HG02798 (cell line): ENCODE results near the gene OCRL.
"Not testable (repeated sequence)": the region's sequence is repeated elsewhere in the genome, so short reads cannot be mapped to it uniquely, and the experiment has no call there.

ENCODE experiments used
- ATAC-seq: cut with Tn5 transposase; IDR thresholded peaks from one replicate; pipeline ENCODE4 v1.9.1; 2021; ENCODE audit warnings: mild to moderate bottlenecking; ENCODE audit not compliant: unreplicated experiment, poor library complexity

OCRL gene

GRCh38 chrX:129534816-129535578, 5.1 kb upstream of the OCRL start:
- ATAC-seq, result no peak

DNA sequence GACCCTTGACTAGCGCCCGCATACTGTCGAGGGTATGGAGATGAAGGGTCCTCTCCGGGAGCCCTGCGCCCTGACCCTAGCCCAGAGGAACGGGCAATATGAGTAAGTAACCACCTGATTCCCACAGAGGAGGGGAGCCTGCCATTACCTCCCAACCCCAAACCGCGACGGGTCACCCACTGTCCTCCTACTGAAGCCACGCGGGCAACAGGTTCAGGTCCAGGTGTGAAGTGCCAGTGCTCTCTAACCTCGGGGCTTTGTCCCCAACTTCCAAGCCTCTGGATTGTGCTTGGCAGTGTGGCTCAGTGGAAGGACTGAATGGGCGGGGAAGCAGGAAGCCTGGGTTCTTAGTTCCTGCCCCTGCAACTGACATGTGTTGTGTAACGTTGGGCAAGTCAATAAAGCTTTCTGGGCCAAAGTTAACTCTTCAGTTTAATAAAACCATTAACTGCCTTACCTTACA, 694 bp downstream of the OCRL start:
- ATAC-seq, result peak; percentile 20

DNA sequence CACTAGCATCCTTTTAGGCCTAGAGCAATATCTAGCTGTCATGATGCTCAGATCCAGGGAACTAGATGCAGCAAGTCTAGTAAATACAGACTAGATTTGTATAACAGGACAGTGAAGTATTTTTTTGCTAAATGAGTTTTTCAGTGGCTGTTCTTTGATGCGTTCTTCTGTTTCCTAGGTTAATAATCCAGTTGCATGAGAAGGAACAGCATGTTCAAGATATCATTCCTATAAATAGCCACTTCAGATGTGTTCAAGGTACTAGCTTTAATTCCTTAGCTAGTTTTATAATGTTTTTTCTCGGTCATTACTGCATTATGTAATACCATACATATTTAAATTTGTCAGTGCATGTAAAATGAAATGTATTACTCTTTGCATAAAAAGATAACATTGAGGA, 4.7 kb downstream of the OCRL start:
- ATAC-seq, result no peak

DNA sequence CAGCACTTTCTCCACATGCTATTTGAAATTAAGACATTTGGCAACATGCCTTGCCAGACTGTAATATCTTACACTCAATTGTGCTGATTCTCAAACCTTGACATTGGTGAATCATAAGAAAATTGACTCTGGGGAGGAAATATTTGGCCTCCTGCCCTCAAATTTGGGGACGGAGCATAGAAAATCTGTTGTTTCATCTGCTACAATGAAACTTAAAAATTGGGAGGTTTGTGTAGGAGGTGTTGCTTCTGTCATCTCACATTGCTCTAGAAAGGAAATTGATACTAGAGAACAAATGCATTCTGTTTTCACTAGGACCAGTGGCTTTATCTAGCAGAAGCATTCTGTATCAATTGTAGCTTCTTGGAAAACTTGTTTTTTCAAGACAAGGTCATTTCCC, 5.3 kb downstream of the OCRL start:
- no peak for ATAC-seq

DNA sequence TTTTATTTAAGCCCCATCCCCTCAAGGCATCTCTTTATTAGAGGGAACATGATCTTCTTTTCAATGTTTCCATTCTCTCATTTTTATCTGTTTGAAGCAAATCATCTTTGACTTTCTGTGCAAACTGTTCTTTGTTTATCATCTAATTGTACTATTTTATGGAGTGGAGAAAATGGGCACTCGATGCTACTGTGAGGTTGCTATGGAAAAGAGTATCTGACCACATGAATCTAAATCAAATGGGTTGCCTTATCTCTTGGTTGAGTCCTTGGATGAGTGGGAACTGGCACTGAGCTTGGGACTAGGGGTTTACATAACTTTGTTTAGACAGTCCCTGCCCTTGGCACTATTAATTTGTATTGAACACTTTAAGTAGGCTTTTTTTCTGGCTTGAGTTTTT, 9.1 kb downstream of the OCRL start:
- ATAC-seq, result no peak

DNA sequence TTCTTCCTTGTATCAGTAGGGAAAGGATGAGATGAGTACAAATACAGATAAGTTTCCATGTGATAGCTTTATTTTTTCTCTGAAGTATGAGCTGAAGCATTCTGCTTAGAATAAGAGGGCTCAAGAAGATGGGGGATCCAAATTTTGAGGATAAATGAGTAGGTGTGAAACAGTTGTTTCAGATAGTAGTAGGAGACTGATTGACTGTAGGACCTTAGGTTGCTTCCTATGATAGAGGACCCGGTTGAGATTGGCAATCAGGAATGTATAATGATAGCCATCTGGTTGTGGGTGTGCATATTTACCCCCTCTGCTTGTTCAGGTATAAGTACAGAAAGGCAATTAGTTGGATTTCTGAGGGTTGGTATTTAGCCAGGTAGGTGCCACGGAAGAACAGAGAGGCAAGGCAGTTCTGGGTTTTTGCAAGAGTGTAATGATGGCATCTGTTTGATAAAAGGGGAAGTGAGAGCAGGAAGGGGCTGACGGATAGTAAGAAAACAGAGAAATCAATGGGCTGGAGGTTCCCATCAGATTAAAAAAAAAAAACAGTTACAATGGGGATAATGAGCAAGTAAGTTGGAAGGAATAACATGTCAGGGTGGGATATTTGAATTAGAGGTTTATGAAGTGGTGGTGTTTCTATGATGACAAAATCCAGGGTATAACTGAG, 13.7 kb downstream of the OCRL start:
- ATAC-seq, result peak; percentile 97

DNA sequence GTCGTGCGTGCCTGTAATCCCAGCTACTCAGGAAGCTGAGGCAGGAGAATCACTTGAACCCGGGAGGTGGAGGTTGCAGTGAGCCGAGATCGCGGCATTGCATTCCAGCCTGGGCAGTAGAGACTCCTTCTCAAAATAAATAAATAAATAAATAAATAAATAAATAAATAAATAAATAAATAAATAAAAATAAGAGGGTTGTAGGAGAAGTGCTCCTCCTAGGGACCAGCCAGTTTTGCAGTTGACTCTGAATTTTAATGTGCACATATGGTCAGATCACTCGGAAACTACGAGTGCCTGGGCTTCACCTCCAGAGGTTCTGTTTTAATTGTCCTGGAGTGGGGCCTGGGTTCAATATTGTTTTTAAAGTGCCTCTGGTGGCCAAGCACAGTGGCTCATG, 14.8 kb downstream of the OCRL start:
- ATAC-seq, result not testable (repeated sequence)

GRCh38 chrX:129556806-129557315, 16.8 kb downstream of the OCRL start:
- ATAC-seq, result no peak

DNA sequence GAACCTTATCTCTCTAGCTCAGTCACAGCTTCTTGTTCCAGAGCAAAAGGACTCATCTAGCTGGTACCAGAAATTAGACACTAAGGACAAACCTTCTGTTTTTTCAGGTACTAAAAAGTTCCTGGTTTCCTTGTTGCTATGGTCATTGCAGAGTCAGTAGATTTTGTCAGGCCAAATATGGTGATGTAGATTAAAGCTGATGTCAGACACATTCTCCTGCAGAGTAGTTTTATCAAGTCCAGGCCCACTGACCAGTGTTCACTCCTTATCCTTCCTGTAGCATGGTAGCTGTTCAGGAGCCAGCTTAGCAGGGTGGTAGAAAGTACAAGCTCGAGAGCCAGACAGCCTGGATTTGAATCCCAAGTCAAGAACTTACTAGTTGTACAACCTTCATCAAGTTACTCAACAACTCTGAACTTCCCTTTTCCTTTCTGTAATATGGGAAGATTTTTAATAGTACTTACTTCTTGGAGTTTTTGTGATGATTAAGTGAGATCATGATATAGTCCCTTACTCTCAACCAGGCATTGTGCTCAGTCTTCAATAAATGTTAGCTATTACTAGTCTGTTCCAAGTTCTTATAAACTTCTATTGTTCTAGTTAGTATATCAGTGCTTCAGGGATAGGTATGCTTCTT, 17.9 kb downstream of the OCRL start:
- no peak for ATAC-seq

- no peak for ATAC-seq
Measured at GRCh38 chrX:129559783-129560182, 19.7 kb downstream of the OCRL start.

DNA sequence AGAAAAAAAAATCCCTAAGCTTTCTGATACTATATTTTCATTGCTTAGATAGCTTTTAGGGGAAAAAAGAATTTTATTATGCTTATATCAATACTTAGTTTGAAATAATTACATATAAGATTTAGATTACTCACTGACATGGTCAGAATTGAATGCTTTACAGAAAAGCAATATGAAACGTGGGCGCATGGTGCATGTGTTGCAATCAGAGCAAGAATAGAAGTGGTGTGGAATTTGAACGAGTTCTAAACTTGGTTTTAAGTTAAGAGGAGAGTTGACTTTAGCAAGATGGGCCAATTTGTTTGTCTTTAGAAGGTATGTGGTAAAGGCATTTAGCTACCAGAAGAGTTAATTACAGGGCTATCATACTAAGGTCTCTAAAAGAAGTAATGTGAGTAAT, 21.4 kb downstream of the OCRL start:
- no peak for ATAC-seq

- not testable (repeated sequence) for ATAC-seq
Measured at GRCh38 chrX:129564345-129564744, 24.3 kb downstream of the OCRL start.

- no peak for ATAC-seq
Measured at GRCh38 chrX:129565046-129565650, 25.1 kb downstream of the OCRL start.

GRCh38 chrX:129566073-129566472, 26.0 kb downstream of the OCRL start:
- ATAC-seq, result no peak

DNA sequence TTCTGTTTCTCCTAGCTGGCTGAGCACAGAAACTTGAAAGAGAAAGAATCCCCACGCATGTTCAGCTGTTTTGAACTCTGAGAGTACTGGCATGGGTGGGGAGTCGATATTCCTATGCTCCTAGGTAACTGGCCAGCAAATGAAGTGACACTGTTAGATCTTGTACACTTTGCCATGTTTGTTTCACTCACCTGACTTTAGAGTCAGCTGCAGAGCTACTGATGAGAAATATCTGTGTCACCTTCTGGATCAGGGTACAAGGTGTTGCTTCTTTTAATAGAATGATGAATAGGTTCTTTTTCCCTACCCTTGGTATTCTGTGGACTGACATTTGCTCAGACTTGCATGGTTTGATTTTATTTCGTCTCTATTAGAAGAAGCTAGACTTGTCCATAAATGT, 28.3 kb downstream of the OCRL start:
- no peak for ATAC-seq

GRCh38 chrX:129572422-129572821, 32.4 kb downstream of the OCRL start:
- no peak for ATAC-seq

- ATAC-seq, result not testable (repeated sequence)
Measured at GRCh38 chrX:129573652-129574051, 33.6 kb downstream of the OCRL start.

DNA sequence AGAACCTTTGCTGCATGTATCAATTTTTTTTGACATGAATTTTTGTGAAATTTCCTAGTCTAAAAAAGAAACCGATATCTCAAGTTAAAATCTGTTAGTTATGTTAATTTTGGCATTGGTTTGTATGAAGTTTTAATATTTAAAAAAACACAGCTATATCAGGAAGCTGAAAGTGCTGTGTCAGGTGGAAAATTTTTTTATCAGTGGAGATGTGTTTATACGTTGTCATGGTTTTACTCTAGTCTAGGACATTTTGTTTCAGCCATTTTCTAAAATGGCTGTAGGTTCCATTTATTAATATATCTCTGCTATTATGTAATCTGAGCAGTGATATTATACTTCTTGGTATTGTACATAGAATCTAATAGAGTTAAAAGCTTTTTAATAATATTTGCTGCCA, 34.2 kb downstream of the OCRL start:
- ATAC-seq, result no peak

DNA sequence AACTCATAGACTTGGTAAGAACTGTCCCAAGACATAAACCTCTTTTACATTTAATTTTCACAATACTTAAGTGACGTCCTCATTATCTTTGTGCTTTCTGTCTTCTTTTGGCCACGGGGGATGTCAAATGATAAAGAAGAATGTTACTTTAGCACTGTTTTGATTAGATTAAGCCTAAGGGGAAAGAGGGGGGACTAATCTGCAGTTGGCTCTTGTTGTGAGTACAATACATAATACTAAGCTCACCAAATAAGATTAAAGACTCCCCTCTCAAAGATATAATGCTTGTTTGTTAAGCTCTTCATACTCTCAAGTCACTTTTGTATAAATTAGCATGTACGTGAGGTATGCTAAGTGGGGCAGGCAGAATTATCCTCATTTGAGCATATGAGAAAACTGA, 36.5 kb downstream of the OCRL start:
- no peak for ATAC-seq

DNA sequence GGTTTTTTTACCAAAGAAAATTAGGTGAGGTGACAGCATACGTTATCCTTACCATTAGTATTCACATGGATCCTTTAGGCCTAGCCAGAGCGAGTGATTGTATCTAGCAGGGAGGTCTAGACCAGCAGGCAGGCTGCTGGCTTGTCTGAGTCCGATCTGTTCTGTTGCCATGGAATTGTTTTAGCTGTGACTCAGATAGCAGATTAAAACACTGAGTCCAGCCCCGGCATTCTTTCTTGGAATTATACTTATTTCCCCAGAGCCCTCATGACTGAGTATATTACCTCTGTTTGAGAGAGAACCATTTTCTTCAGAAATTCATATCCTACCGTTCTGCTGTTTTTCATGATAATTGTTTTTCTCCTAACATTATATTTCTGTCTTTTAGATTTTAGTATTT, 37.4 kb downstream of the OCRL start:
- no peak for ATAC-seq

DNA sequence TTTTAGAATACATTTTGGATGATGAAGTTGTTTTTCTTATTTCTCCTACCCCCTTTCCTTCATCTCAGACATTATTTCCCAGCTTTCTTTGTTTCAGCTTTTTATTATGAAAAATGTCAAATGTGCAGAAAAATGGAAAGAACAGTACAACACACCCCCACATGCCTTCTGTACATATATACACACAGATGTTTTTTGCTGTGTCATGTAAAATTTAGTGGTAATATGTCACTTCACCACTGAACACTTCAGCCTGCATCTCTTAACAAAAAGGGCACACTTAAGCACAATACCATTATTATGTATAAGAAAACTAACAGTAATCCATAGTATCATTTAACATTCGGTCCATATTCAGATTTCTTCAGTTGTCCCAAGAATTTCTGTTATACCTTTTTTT, 37.8 kb downstream of the OCRL start:
- ATAC-seq, result no peak
